Measurements from ENCODE around the gene DIP2B. TPM values are rescaled to one million over a fixed set of nuclear protein-coding genes. Genes with fewer than 3 reads are reported as not detected.
A peak's percentile ranks its signal among the peaks of the same experiment; 100 is the strongest.

The DIP2B gene
- total RNA-seq, 1 experiment from 2014 or later: 20.0 TPM

GRCh38 chr12:50725011-50725942 lies 220.5 kb downstream of the DIP2B start:
- H3K23ac ChIP-seq (ENCODE audit: insufficient read length, low read depth, low read length): no peak overlapping the region
- no peak for TF ChIP-seq CTCF (conservative IDR thresholded peaks at IDR 0.05)
- no peak overlapping the region for H4K8ac ChIP-seq (replicated peaks; ENCODE audit: insufficient read length, low read depth, low read length)
- no peak overlapping the region for H3K27ac ChIP-seq (ENCODE audit: insufficient read length, low read depth, low read length)
- H2AFZ ChIP-seq (ENCODE audit: low read length): no peak overlapping the region
- Mint-ChIP-seq H3K4me3 (no peak overlapping the region), H3K27me3 (ENCODE audit: low read depth) (no peaks in the 10 kb centered on the region), H3K36me3 (ENCODE audit: insufficient read depth in 1 of 3, low read depth in 3 of 3) (peaks cover 23 to 69% (median 58%) of the 10 kb centered on the region in 3 experiments; a peak in 6 of 7 replicates), H3K4me1 (no peaks in the 10 kb centered on the region), H3K9me3 (no peaks in the 10 kb centered on the region), H3K27ac (0 out of 7 replicates have a peak overlapping the region, but pooled peaks of 1 of the 3 experiments have one; percentile 29)
- no peak overlapping the region for H2BK12ac ChIP-seq (ENCODE audit: insufficient read length, low read depth, low read length)
- no peak overlapping the region for H2BK15ac ChIP-seq (ENCODE audit: low read depth, low read length)
- no peak overlapping the region for H3K9ac ChIP-seq (ENCODE audit: extremely low read depth, insufficient read length, low read length)
- no peaks in the 10 kb centered on the region for H3K79me1 ChIP-seq (ENCODE audit: insufficient read depth, low read depth, low read length, poor library complexity, severe bottlenecking)
- H2BK5ac ChIP-seq (ENCODE audit: insufficient read length, low read length): no peak overlapping the region
- no peak overlapping the region for H4K5ac ChIP-seq (ENCODE audit: insufficient read length, low read depth, low read length)
- no peak overlapping the region for H3K4ac ChIP-seq (ENCODE audit: low read depth, low read length)
- H3K27me3 ChIP-seq (ENCODE audit: insufficient read depth, low read length): no peaks in the 10 kb centered on the region
- DNase-seq: no peak
- H3K56ac ChIP-seq (ENCODE audit: insufficient read length, low read depth, low read length): no peak overlapping the region
- H2BK20ac ChIP-seq (ENCODE audit: low read depth, low read length, poor library complexity, severe bottlenecking): no peak overlapping the region
- no peak overlapping the region for H3K4me2 ChIP-seq (ENCODE audit: insufficient read depth, insufficient read length, low read length)
- H3T11ph ChIP-seq (ENCODE audit: low read length): no peak overlapping the region
- no peaks in the 10 kb centered on the region for H4K20me1 ChIP-seq (ENCODE audit: control insufficient read depth, insufficient read depth, insufficient read length)
- H4K91ac ChIP-seq (ENCODE audit: insufficient read length, low read depth, low read length): no peak overlapping the region
- H3K79me2 ChIP-seq (ENCODE audit: insufficient read depth, low read length): no peaks in the 10 kb centered on the region
- no peaks in the 10 kb centered on the region for H3K9me3 ChIP-seq (ENCODE audit: control insufficient read depth, low read depth, low read length)
- H3K18ac ChIP-seq (ENCODE audit: insufficient read length, low read depth, low read length): no peak overlapping the region
- WGBS (ENCODE audit: extremely low coverage, insufficient read length, low lambda C conversion rate): 100% methylated on average over 2 of the region's 5 CpGs
- H3K4me1 ChIP-seq (ENCODE audit: insufficient read depth, low read length): no peaks in the 10 kb centered on the region
- no peaks in the 10 kb centered on the region for H3K23me2 ChIP-seq (ENCODE audit: insufficient read length, low read depth, low read length, poor library complexity, severe bottlenecking)
- no peak overlapping the region for H2AK5ac ChIP-seq (ENCODE audit: insufficient read length, low read length)
- no peak overlapping the region for H3K14ac ChIP-seq (ENCODE audit: insufficient read depth, low read length)
- no peak overlapping the region for H2BK120ac ChIP-seq (ENCODE audit: low read depth, low read length, poor library complexity, severe bottlenecking)

All from H9 (cell line).